Keratinocyte (primary cell): ENCODE results near the gene ATP11A. TPM values are rescaled to one million over a fixed set of nuclear protein-coding genes. Genes with fewer than 3 reads are reported as not detected.

Source experiments
- DNase-seq: peaks from one replicate; pipeline ENCODE4 v3.0.0-alpha.2; 2011; ENCODE audit warnings: low read depth, missing footprints, low spot score
- FAIRE-seq: peaks from 2 replicates; lab custom pipeline; 2011; peaks lifted over from hg19 to GRCh38; lab: Jason Lieb, UNC
- H2AFZ ChIP-seq: 2 replicates; pipeline ENCODE4 v1.6.0; 2012; ENCODE audit warnings: low read length, control low read depth, inconsistent platforms; ENCODE audit not compliant: control insufficient read depth
- H3K27ac ChIP-seq: 2 replicates; pipeline ENCODE4 v1.5.1; 2011; ENCODE audit warnings: low read length; ENCODE audit not compliant: control insufficient read depth, insufficient read depth
- H3K27me3 ChIP-seq: 3 replicates; pipeline ENCODE4 v1.6.0; 2011; ENCODE audit warnings: low read length; ENCODE audit not compliant: control insufficient read depth, insufficient read depth; ENCODE audit errors: extremely low read depth
- H3K36me3 ChIP-seq, 2 experiments: 2 replicates in 1 of 2; 3 replicates in 1 of 2; pipeline ENCODE4 v1.5.1; 2011; ENCODE audit warnings: low read length in 2 of 2, mild to moderate bottlenecking in 1 of 2; ENCODE audit not compliant: control insufficient read depth in 2 of 2, insufficient read depth in 2 of 2; ENCODE audit errors: extremely low read depth in 1 of 2
- H3K4me1 ChIP-seq: 3 replicates; pipeline ENCODE4 v1.5.1; 2011; ENCODE audit warnings: low read length; ENCODE audit not compliant: control insufficient read depth, insufficient read depth; ENCODE audit errors: extremely low read depth
- H3K4me2 ChIP-seq: 3 replicates; pipeline ENCODE4 v1.6.0; 2011; ENCODE audit warnings: low read depth, low read length; ENCODE audit not compliant: control insufficient read depth, insufficient read depth; ENCODE audit errors: extremely low read depth
- H3K4me3 ChIP-seq, 3 experiments: fragments of 200-600 bp in 1 of 3; sonication (generic) in 1 of 3; 2 replicates in 2 of 3; 3 replicates in 1 of 3; pipeline ENCODE4 v1.5.1; 2011 to 2016; ENCODE audit warnings: low read length in 3 of 3, mild to moderate bottlenecking in 3 of 3, control low read depth in 2 of 3, inconsistent platforms in 1 of 3, low read depth in 1 of 3, mixed read lengths in 1 of 3, mixed run types in 1 of 3, moderate library complexity in 1 of 3; ENCODE audit not compliant: control insufficient read depth in 2 of 3, insufficient read depth in 2 of 3; ENCODE audit errors: extremely low read depth in 1 of 3
- H3K79me2 ChIP-seq: 2 replicates; pipeline ENCODE4 v1.6.0; 2012; ENCODE audit warnings: low read length; ENCODE audit not compliant: control insufficient read depth, insufficient read depth
- H3K9ac ChIP-seq: 3 replicates; pipeline ENCODE4 v1.6.0; 2011; ENCODE audit warnings: low read length; ENCODE audit not compliant: control insufficient read depth, insufficient read depth; ENCODE audit errors: extremely low read depth
- H3K9me1 ChIP-seq: 3 replicates; pipeline ENCODE4 v1.6.0; 2011; ENCODE audit warnings: low read length; ENCODE audit not compliant: control insufficient read depth, insufficient read depth; ENCODE audit errors: extremely low read depth
- H3K9me3 ChIP-seq: 2 replicates; pipeline ENCODE4 v1.5.1; 2012; ENCODE audit warnings: low read depth, low read length; ENCODE audit not compliant: control insufficient read depth
- H4K20me1 ChIP-seq: 3 replicates; pipeline ENCODE4 v1.6.0; 2011; ENCODE audit warnings: low read length; ENCODE audit not compliant: control insufficient read depth, insufficient read depth; ENCODE audit errors: extremely low read depth
- EZH2 ChIP-seq: IDR thresholded peaks from one replicate; pipeline ENCODE4 v1.6.1; 2012; ENCODE audit warnings: inconsistent platforms, mild to moderate bottlenecking, low read length, moderate library complexity
- dilution Hi-C: fragments of 300-500 bp; cut with MboI; formaldehyde crosslinking; loops from one replicate; pipeline ENCODE4 v1.7.0; 2020; ENCODE audit warnings: low sequenced_read_pairs; ENCODE audit not compliant: extremely low pct_ligation_motif_present
- polyA plus RNA-seq, 5 experiments: library from polyadenylated mRNA; depleted of rRNA in 3 of 5; stranded (reverse) in 3 of 5; stranded (forward) in 1 of 5; unstranded in 1 of 5; fragments of >200 nt; gene quantifications; 1 replicate in 1 of 5; 2 replicates in 3 of 5; 3 replicates in 1 of 5; pipeline versions ENCODE4 v1.2.1 to v1.2.3, GENCODE V29; 2011 to 2012; ENCODE audit warnings: missing spikeins in 2 of 5, low read depth in 1 of 5, low replicate concordance in 1 of 5
- TF ChIP-seq, protein P1 (sequence below), 3 experiments: IDR thresholded peaks in 1 of 3; conservative IDR thresholded peaks in 1 of 3; optimal IDR thresholded peaks in 1 of 3; 2 replicates in 2 of 3; 3 replicates in 1 of 3; pipeline versions ENCODE3 to v1.5.1; 2011; ENCODE audit warnings: low read length in 3 of 3, mild to moderate bottlenecking in 3 of 3, moderate library complexity in 2 of 3, control low read depth in 1 of 3, inconsistent platforms in 1 of 3; ENCODE audit not compliant: insufficient read depth in 2 of 3; ENCODE audit errors: extremely low read depth in 1 of 3

ATP11A gene
- polyA plus RNA-seq, 1 donor (not counting 4 experiments of a cell fraction or from before 2014, with no cell fraction given), result 4.3 TPM

DNA sequence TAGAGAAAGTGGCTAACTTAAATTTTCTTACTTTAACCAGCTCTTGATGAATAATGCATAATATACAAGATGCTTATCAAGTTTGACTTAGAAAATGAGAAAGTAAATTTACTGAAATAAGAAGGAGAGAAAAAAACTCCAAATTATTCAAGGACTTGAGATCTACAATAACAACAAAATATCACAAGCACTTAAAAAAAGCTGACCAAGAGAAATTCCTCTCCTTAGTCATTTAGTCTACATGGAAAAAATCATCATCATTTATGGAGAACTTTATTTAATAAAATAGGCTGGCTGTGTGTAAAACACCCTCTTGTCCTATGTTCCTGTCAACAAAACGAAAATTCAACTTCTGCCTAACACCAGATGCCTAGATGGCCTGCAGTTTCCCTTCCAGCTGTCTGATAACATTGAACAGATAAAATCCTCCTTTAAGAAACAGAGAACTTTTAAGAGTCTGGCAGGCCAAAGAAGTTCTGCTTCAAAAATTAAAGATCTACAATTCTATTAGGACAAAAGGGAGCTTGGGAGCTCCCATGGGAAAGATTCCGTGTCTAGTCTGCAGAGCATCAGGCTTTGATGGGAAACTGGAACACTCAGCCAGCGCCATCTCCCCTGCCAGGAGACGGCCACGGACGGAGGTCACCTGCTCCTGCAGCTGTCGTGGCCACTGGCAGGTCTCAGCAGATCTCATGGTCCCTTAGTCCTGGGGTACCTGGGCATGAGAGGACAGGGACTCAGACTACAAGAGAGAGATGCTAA is 37.9 kb upstream of the ATP11A start:
- Histone ChIP-seq H3K9ac (no peak overlapping the region), H3K27me3 (no peaks in the 10 kb centered on the region), H3K79me2 (no peaks in the 10 kb centered on the region), H4K20me1 (no peaks in the 10 kb centered on the region), H3K4me1 (peaks cover 10% of the 10 kb centered on the region), H3K4me2 (no peak overlapping the region), H3K9me3 (no peaks in the 10 kb centered on the region), H3K36me3 (no peaks in the 10 kb centered on the region), H3K4me3 (no peak overlapping the region), H3K9me1 (no peaks in the 10 kb centered on the region), H3K27ac (no peak overlapping the region), H2AFZ (no peak overlapping the region)
- dilution Hi-C loops, result no loop called here
- FAIRE-seq (no peak), DNase-seq (no peak)
- no peak for TF ChIP-seq EZH2
- TF ChIP-seq, protein P1, sequence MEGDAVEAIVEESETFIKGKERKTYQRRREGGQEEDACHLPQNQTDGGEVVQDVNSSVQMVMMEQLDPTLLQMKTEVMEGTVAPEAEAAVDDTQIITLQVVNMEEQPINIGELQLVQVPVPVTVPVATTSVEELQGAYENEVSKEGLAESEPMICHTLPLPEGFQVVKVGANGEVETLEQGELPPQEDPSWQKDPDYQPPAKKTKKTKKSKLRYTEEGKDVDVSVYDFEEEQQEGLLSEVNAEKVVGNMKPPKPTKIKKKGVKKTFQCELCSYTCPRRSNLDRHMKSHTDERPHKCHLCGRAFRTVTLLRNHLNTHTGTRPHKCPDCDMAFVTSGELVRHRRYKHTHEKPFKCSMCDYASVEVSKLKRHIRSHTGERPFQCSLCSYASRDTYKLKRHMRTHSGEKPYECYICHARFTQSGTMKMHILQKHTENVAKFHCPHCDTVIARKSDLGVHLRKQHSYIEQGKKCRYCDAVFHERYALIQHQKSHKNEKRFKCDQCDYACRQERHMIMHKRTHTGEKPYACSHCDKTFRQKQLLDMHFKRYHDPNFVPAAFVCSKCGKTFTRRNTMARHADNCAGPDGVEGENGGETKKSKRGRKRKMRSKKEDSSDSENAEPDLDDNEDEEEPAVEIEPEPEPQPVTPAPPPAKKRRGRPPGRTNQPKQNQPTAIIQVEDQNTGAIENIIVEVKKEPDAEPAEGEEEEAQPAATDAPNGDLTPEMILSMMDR (optimal IDR thresholded peaks at IDR 0.05 in 1 of 3, IDR thresholded peaks at IDR 0.05 in 1 of 3, conservative IDR thresholded peaks at IDR 0.05 in 1 of 3; ENCODE audit: extremely low read depth in 1 of 3, insufficient read depth in 2 of 3, low read length in 3 of 3), result no peak

- H3K9me1 ChIP-seq, result no peaks in the 10 kb centered on the region
- H3K27me3 ChIP-seq, result no peaks in the 10 kb centered on the region
- peaks cover 10% of the 10 kb centered on the region for H3K4me1 ChIP-seq
- TF ChIP-seq, protein P1 (optimal IDR thresholded peaks at IDR 0.05 in 1 of 3, IDR thresholded peaks at IDR 0.05 in 1 of 3, conservative IDR thresholded peaks at IDR 0.05 in 1 of 3; ENCODE audit: extremely low read depth in 1 of 3, insufficient read depth in 2 of 3, low read length in 3 of 3), result no peak
- no peak for TF ChIP-seq EZH2
- no peak overlapping the region for H2AFZ ChIP-seq
- no peak overlapping the region for H3K27ac ChIP-seq
- H3K36me3 ChIP-seq, result no peaks in the 10 kb centered on the region
- no peaks in the 10 kb centered on the region for H3K9me3 ChIP-seq
- H4K20me1 ChIP-seq, result no peaks in the 10 kb centered on the region
- H3K4me2 ChIP-seq, result no peak overlapping the region
- dilution Hi-C loops, result no loop called here
- H3K4me3 ChIP-seq, result no peak overlapping the region
- H3K9ac ChIP-seq, result no peak overlapping the region
- H3K79me2 ChIP-seq, result no peaks in the 10 kb centered on the region
- no peak for DNase-seq
- FAIRE-seq, result peak; percentile 81
Measured at GRCh38 chr13:112652512-112653070, 37.2 kb upstream of the ATP11A start.
